ENCODE data around the gene SAP130. TPM values are rescaled to one million over a fixed set of nuclear protein-coding genes. Genes with fewer than 3 reads are reported as not detected.
"Not testable (repeated sequence)": the region's sequence is repeated elsewhere in the genome, so short reads cannot be mapped to it uniquely, and the experiment has no call there.

Gene SAP130
- total RNA-seq, 1 experiment from 2014 or later = 6.9 TPM

DNA sequence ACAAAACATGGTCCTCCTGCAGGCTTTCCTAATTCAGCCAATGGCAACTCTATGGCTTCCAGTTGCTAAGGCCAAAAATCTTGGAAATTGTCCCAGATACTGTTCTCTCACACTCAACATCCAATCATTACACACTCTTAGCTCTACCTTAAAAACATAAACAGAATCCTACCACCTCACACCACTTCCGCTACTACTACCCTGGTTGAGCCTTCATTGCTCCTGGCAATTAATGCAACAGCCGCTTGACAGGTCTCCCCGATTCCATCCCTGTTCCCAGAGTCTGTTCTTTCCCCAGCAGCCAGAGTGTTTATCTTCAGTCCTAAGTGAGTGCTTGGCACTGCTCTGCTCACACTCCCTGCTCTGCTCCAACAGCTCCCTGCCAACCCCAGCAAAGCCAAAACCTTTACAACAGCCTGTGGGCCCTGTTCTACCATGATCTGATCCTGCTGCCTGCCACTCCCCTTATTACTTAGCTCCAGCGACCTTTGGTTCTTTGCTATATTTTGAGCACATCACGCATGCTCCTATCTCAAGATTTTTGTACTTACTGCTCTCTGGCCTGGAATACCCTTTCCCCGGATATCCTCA is 74.6 kb downstream of the SAP130 start:
- DNase-seq (ENCODE audit: low read depth) = no peak

DNA sequence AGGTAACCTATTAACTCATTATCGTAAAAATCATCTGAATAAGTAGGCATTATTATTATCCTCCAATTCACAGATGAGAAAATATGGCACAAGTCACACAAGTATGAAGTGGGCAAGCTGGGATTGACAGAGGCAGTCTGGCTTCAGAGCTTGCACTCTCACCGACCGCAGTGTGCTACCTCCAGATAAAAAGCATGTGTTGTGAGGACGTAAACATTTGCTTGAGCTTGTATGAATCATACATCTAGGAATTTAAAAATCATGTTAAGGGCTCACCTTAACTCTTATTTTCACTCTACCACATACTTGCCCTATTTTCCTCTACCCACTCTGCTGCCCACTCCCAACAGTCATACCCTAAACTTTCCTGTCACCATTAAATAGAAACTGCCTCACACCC is 76.8 kb downstream of the SAP130 start:
- no peak for DNase-seq (ENCODE audit: low read depth)

DNA sequence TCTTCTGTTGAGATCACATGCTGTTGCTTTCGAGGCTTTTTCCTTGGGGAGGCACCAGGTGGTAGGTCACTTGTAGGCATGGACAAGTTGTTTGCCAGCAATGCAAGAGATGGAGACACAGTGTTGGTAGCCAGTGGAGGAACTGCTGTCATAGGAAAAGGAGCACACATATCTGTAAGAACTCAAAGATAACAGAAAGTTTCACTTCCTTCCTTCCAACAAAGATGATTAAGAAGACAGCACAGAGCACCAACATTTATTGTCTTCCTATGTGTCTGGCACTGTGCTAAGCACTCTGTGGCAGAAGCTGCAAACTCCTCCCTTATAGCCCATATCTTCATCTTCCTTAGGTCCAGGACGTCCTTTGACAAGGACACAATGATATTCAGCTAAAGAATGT is 77.6 kb downstream of the SAP130 start:
- DNase-seq (ENCODE audit: low read depth) = no peak

DNA sequence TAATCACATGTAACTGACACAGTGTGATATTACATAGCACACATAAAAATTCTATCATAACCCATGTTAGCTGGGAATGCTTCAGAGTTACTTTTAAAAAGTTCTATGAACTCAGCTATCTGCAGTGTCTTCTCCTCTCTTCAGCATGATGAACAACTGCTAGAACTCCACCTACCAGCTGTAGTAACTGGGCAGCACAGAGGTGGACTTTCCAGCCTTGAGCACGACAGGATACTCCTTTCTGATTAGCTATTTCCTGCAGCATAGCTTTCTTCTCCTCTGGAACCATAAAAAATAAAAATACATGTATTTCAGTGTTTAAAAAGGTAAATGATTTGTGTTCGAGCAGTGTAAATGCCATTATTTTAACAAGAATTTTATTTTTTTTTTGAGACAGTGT is 82.6 kb downstream of the SAP130 start:
- DNase-seq (ENCODE audit: low read depth) = no peak

DNA sequence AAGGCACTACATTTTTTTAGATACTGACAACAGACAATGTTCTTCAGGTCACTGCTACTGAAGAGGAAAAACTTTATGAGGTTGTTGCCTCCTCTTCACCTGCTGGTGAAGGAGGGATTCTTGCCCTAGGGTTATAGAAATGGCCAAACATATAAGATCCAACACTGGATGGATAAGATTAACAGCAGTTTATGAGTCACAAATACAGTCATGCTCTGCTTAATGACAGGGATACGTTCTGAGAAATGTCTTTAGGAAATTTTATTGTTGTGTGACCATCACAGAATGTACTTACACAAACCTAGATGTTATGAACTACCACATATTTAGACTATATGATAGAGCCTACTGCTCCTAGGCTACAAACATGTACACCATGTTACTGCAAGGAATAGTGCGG is 84.7 kb downstream of the SAP130 start:
- DNase-seq (ENCODE audit: low read depth) = no peak

DNA sequence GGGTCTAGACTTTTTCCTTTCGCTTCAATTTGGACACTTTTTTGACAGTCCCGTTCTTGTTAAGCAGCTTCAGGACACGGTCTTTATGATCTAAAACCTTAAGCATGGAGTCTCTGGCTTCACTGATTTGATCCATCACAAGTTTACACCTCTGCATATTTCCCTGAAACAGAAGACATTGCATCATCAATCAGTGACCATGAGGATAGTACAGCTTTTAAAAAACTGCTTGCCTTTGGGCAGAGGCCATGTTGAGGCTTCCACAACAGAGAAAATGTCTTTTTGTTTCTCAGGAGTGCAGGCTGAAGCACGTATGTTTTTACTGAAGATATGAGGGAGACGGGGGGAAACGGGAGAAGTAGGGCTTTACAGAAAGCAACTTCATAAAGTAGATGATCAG is 85.9 kb downstream of the SAP130 start:
- DNase-seq (ENCODE audit: low read depth) = no peak

DNA sequence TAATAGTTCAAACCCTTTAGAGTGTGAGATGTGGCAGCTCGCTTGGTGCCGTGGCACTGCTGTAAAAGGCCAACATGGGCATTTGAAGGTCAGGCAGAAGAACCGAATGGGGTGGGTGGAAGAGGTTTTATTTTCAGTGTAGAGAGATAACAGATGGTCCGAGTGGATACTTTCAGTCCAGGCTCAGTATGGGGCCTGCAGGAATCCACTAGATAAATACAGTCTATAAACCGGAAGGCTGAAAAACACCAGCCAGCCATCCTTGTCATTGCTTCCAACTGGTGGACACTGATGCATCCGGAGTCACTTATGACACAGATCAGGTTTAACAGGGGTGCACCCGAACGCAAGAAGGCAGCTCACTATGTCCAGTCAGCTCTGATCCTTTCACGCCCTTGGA is 86.4 kb downstream of the SAP130 start:
- no peak for DNase-seq (ENCODE audit: low read depth)

DNA sequence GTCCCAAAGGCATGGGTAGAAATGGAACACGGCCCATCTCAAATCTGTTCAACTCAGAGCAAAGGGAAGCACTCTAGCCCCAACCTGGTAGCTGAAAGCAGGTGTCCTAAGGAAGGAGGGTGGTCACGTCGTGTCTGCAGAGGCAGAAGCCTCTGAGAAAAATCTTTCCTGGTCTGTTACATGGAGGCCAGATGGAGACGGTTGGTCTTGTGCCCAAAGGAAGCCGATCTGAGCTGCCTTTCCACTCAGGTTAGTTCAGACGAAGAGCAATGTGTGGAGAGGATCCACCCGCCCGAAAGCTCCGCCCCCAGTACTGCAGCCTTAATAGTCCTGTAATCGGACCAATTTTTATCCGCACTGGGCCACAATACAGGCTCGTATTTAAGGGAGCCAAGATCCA is 87.2 kb downstream of the SAP130 start:
- DNase-seq (ENCODE audit: low read depth) = no peak

DNA sequence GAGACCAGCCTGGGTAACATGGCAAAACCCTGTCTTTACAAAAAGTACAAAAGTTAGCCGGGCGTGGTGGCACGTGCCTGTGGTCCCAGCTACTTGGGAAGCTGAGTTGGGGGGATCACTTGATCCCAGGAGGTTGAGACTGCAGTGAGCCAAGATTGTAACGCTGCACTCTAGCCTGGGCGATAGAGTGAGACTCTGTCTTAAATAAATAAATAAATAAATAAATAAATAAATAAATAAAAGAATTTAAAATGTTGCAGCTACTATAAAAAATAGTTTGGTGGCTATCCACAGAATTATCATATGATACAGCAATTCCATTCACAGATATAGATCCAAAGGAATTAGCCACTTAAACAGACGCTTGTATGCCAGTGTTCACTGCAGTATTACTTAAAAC is 92.5 kb downstream of the SAP130 start:
- DNase-seq (ENCODE audit: low read depth) = no peak

DNA sequence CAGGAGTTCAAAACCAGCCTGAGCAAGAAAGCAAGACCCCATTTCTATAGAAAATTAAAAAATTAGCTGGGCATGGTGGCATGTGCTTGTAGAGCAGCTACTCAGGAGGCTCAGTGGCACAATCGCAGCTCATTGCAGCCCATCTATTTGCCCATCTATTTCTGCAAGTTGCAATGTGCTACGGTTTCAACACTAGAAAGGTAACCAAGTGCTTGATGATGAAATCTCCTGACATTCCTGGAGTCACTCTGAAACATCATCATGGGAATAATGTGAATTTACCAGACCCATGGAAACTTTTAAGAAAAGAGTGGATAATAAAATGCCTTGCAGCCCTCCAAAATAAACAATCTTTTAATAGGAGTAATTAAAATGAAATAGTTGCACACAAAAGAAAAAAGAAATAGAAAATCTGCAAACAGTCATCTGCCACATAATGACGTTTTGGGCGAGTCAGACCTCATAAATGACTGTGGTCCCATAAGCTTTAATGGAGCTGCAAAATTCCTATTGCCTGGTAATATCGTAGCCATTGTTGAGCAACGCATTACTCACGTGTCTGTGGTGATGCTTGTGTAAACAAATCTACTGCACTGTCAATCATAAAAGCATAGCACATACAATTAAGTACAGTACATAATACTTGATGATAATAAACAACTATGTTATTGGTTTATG is 95.5 kb downstream of the SAP130 start:
- DNase-seq (ENCODE audit: low read depth) = peak; percentile 29

DNA sequence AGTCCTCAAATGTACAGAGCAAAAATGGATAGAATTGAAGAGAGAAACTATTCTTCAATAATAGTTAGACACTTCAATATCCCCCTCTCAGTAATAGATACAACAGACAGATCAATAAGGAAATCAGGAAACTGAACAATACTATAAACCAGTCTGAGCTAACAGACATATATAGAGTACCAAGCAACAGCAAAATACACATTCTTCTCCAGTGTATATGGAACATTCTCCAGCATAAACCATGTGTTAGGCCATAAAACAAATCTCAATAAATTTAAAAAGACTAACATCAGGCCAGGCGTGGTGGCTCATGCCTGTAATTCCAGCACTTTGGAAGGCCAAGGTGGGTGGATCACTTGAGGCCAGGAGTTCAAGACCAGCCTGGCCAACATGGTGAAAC is 98.4 kb downstream of the SAP130 start:
- DNase-seq (ENCODE audit: low read depth) = no peak

DNA sequence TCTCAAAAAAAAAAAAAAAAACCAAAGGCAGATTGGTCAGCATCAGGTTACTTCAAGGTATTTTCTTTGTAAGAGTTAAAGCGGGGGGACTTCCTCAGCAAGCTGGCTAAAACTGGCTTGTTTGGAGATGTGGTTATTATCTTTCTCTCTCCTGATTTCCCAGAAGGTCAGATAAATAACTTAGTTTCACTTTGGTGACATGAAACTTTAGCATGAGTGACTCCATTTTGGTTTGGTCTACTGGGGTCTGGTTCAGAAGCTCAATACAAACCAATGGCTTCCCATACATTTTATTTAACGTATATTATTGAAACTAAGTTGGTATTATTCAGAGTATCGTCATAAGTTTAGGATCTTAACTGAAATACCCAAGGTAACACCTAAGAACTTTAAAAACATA is 100.5 kb downstream of the SAP130 start:
- no peak for DNase-seq (ENCODE audit: low read depth)

DNA sequence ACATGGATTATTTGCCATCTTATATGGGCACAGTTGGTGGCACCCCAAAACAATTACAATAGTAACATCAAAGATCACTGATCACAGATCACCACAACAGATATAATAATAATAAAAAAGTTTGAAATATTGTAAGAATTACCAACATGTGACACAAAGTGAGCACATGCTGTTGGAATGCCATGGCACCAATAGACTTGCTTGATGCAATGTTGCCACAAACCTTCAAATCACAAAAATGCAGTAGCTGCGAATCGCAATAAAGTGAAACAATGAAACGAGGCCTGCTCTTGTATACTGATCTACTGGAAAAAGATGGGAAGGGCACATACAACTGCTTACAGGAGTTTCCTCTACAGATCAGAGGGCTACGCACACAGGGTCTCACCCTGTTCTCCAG is 109.9 kb downstream of the SAP130 start:
- no peak for DNase-seq (ENCODE audit: low read depth)

DNA sequence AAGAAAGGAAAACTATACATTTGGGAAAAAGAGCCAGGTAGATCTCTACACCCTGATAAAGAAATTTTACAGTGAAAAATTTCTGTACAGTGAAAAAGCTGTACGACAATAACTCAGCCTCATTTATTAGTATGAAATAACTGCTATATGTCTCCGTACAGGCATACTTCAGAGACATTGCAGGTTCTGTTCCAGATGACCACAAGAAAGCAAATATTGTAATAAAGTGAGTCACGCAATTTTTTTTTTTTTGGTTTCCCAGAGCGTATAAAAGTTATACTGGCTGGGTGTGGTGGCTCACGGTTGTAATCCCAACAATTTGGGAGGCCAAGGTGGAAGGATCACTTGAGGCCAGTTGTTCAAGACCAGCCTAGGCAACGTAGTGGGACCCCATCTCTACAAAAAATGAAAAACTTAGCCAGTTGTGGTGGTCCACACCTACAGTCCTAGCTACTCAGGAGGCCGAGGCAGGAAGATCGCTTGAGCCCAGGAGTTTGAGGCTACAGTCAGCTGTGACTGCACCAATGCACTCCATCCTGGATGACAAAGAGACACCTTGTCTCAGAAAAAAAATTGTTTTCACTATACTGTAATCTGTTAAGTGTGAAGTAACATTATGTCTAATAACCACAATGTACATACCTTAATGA is 113.9 kb downstream of the SAP130 start:
- DNase-seq (ENCODE audit: low read depth) = peak; percentile 45

DNA sequence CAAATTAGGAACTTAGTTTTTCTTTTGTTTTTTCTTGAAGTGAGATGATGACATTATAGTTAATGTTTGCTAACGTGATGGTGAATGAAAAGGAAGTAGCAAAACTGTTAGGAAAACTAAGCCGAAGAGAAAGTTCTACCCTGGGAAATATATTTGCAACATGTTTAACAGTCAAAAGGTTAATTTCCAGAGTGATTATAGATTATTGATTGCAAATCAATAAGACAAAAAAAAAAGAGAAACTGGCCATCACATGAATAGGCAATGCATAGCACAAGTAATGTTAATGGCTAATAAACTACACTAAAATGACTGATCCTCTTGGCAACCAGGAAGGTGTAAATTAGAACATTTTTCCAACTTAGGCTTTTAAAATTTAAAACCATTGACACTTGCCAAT is 116.1 kb downstream of the SAP130 start:
- no peak for DNase-seq (ENCODE audit: low read depth)

DNA sequence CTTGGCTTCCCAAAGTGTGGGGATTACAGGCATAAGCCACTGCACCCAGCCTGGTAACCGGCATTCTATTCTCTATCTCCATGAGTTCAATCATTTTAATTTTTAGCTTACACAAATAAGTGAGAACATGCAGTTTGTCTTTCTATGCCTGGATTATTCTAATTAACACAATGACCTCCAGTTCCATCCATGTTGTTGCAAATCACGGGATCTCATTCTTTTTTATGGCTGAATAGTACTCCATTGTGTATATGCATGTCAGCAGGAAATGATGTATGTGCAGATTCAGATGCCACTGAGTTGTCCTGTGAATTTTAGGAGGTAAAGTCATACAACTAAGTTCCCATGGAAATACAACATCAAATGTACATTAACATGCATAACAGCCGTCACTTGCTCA is 117.4 kb downstream of the SAP130 start:
- no peak for DNase-seq (ENCODE audit: low read depth)

DNA sequence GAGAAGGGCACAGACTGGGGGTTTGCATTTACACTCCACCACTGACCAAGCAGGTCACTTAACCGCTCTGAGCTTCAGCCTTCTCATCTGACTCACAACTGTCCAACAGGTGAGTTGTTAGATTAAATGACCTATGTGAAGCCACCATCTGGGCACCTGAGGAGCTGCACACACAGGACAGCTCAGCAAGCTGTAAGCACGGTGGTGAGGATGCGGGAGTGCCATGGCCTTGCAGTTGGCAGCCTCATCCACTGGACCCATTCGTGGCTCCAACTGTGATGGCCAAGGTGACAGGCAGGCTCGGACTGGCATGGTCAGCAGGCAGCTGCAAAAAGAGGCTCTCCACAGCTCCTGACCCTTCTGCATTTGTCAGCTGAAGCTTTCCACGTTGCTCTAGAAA is 118.8 kb downstream of the SAP130 start:
- DNase-seq (ENCODE audit: low read depth) = no peak

DNA sequence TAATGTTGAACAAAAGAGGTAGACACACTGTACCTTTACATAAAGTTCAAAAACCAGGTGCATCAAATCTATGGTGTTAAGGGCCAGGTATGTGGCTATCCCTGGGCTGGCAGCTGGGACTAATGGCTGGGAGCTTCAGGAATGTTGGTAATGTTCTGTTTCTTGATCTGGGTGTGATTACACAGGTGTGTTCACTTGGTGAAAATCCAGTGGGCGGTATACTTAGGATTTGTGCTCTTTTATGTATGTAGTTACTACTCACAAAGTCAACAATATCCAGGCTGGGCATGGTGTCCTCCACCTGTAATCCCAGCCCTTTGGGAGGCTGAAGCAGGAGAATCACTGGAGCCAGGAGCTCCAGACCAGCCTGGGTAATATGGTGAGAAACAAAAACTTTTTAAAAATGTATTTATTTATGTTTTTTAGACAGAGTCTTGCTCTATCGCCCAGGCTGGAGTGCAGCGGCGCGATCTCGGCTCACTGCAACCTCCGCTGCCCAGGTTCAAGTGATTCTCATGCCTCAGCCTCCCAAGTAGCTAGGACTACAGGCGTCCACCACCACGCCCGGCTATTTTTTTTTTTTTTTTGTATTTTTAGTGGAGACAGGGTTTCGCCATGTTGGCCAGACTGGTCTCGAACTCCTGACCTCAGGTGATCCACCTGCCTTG is 120.0 kb downstream of the SAP130 start:
- not testable (repeated sequence) for DNase-seq (ENCODE audit: low read depth)

DNA sequence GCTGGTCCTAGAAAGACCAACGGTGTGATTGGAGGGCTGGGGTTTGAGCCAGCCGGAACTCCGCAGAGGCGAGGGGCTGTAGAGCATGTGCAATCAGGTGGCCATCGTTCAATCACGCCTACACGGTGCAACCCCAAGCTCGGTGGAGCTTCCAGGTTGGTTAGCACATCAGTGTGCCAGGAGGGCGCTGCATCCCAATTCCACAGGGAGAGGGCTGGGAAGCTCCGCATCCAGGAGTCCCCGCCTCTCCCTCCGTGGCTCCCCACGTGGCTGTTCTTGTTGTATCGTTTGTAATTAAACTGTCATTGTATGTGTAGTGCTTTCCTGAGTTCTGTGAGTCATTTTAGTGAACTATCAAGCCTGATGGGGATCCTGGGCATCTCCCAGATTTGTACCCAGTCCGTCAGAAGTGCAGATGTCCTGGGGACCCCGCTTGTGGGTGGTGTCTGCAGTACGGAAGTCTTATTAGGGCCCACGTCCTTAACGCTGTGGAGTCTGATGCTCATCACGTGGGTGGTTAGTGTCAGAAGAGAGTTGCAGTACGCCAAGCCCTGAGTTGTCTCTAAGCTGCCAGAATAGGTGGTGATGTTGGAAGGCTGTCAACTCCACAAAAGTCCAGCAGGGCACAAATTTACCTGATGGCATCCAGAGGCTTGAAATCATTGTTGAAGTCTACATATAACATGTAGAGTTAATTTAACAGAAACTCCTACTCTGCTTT is 121.5 kb downstream of the SAP130 start:
- peak; percentile 44 for DNase-seq (ENCODE audit: low read depth)

DNA sequence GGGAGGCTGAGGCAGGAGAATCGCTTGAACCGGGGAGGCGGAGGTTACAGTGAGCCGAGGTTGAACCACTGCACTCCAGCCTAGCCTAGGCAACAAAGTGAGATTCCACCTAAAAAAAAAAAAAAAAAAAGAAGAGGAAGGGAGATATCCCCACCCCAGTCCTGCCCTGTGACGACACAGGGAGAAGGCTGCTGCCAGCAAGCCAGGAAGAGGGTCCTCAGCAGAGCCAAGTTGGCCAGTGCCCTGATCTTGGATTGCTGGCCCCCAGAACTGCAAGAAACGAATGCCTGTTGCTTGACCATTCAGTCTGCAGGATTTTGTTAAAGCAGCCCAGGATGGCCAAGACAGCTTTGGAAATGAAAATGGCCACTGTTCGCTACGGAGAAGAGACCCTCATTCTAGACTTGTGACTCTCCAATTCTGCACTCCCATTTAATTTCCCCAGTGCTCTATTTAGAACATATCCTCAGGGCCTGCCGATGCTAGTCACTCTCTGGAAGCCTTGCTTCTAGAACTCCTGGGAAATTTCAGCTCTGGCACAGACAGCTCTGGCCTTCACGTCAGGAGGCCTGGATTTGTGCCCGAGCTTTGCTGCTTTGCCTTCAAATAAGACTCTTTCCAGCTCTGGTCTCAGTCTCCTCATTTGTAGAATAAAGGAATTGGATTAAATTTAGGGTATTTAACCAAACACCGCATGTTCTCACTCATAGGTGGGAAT is 126.4 kb downstream of the SAP130 start:
- no peak for DNase-seq (ENCODE audit: low read depth)

DNA sequence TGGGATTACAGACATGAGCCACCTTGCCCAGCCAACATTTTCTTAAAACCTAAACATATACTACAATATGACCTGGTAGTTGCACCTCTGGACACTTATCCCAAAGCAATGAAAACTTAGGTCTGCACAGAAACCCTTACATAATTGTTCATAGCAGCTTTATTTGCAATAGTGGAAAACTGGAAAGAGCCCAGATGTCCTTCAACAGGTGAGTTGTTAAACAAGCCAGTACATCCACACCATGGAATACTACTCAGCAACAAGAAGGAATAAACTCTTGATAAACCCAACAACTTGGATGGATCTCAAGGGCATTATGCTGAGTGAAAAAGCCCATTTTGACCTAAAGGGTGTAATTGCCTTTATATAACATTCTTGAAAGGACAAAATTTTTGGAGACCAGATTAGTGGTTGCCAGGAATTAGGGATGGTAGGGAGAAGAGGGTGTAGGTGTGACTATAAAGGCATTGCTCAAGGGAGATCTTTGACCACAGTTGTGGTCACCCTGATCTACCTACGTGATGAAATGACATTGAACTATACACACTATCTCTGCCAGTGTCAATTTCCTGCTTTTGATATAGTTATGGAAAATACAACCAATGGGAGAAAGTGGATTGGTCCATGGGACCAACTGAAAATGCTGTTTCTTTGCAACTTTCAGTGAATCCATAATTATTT is 130.2 kb downstream of the SAP130 start:
- DNase-seq (ENCODE audit: low read depth) = no peak

Data from Daoy (cell line).